Vagina (tissue), 2 donors: Measurements from ENCODE around the gene POC1A. TPM values are rescaled to one million over a fixed set of nuclear protein-coding genes. Genes with fewer than 3 reads are reported as not detected.

Experiments
- DNase-seq, 2 donors: peaks; one replicate each; pipeline ENCODE4 v3.0.0-alpha.2; 2017; ENCODE audit errors: extremely low spot score in 2 of 2
- H3K27ac ChIP-seq: fragments of 200-600 bp; sonication (generic); one replicate; pipeline ENCODE4 v1.5.1; 2019
- H3K27me3 ChIP-seq: fragments of 200-600 bp; sonication (generic); one replicate; pipeline ENCODE4 v1.5.1; 2019
- H3K36me3 ChIP-seq, 2 donors: fragments of 200-600 bp; sonication (generic); one replicate each; pipeline ENCODE4 v1.5.1; 2017 to 2019
- H3K4me1 ChIP-seq: fragments of 200-600 bp; sonication (generic); one replicate; pipeline ENCODE4 v1.5.1; 2019
- H3K4me3 ChIP-seq, 2 donors: fragments of 200-600 bp; sonication (generic); 1 replicate in 1 of 2; 2 replicates in 1 of 2; pipeline ENCODE4 v1.5.1; 2016 to 2019
- H3K9me3 ChIP-seq: fragments of 200-600 bp; sonication (generic); one replicate; pipeline ENCODE4 v1.5.1; 2019
- POLR2A ChIP-seq, 2 donors: fragments of 450-650 bp; IDR thresholded peaks; one replicate each; pipeline ENCODE4 v1.6.1; 2017; ENCODE audit warnings: antibody characterized with exemption in 2 of 2, mild to moderate bottlenecking in 2 of 2, moderate library complexity in 2 of 2
- POLR2AphosphoS5 ChIP-seq, 2 donors: sonication (generic); formaldehyde crosslinking; IDR thresholded peaks; one replicate each; pipeline ENCODE4 v1.9.0; 2017; ENCODE audit warnings: antibody characterized with exemption in 2 of 2, mild to moderate bottlenecking in 2 of 2, low read depth in 1 of 2; ENCODE audit not compliant: insufficient read depth in 1 of 2
- intact Hi-C: fragments of 100-400 bp; cut with DNase I; formaldehyde crosslinking; loops from one replicate; pipeline ENCODE4 v1.15.1; 2023
- total RNA-seq: library from RNA; depleted of rRNA; stranded (reverse); fragments of >200 nt; gene quantifications from one replicate; pipeline ENCODE4 v1.2.3, GENCODE V29; 2016
- TF ChIP-seq, protein P1 (sequence below), 3 experiments: fragments of 450-650 bp in 2 of 3; fragments of 200-600 bp in 1 of 3; sonication (generic) in 1 of 3; IDR thresholded peaks; one replicate each; pipeline ENCODE4 v1.5.1; 2017 to 2019; ENCODE audit warnings: antibody characterized with exemption in 3 of 3, mild to moderate bottlenecking in 2 of 3, moderate library complexity in 2 of 3

Gene POC1A
- total RNA-seq, 1 donor from 2014 or later: 0.74 TPM

- intact Hi-C loops: loop anchor here (5.0 kb wide), 2 partner anchors 143 to 208 kb away; no protein-coding TSS in a partner anchor
- TF ChIP-seq POLR2A (IDR thresholded peaks at IDR 0.05) (no peak), POLR2AphosphoS5 (IDR thresholded peaks at IDR 0.05; ENCODE audit: insufficient read depth in 1 of 2, low read depth in 1 of 2) (no peak)
- TF ChIP-seq, protein P1, sequence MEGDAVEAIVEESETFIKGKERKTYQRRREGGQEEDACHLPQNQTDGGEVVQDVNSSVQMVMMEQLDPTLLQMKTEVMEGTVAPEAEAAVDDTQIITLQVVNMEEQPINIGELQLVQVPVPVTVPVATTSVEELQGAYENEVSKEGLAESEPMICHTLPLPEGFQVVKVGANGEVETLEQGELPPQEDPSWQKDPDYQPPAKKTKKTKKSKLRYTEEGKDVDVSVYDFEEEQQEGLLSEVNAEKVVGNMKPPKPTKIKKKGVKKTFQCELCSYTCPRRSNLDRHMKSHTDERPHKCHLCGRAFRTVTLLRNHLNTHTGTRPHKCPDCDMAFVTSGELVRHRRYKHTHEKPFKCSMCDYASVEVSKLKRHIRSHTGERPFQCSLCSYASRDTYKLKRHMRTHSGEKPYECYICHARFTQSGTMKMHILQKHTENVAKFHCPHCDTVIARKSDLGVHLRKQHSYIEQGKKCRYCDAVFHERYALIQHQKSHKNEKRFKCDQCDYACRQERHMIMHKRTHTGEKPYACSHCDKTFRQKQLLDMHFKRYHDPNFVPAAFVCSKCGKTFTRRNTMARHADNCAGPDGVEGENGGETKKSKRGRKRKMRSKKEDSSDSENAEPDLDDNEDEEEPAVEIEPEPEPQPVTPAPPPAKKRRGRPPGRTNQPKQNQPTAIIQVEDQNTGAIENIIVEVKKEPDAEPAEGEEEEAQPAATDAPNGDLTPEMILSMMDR (IDR thresholded peaks at IDR 0.05): no peak
- Histone ChIP-seq H3K4me3 (no peak overlapping the region), H3K27ac (no peak overlapping the region), H3K36me3 (no peaks in the 10 kb centered on the region), H3K27me3 (no peaks in the 10 kb centered on the region), H3K4me1 (peaks cover 4% of the 10 kb centered on the region), H3K9me3 (no peaks in the 10 kb centered on the region)
- peak in 1 of 2 donors; percentile 83 for DNase-seq
Observed at GRCh38 chr3:52144796-52145735, 9.2 kb downstream of the POC1A start.

DNA sequence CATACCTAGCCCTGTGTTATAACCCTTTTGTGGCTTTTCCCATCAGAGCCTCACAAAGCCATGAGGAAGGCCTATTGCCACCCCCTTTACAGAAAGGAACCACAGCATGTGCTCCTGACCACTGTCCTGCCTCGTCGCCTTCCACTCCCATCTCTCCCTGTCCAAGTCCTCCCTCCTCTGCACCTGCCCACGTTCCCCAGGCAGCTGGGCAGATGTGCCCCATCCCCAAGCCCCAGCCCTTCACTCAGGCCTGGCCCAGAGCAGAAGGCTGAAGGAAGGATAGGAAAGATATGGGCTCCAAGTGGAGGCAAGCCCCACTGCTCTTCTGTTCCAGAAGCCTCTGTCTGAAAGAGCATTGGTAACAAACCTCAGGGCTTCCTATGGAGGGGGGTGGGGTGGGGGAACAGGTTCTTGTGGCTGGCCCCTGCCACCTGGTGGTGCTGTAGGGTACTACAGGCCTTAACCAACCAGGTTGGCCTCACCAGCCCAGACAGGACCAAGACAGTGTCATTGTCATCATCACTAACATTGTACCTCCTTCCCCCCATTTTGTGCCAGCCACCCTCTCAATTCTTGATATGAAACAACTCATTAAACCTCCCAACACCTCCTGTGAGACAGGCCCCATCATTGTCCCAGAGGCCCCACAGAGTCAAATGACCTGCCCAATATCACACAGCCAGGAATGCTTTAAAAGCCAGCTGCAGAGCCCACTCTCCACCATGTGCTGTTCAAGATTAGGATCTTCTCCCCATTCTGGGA is 10.0 kb downstream of the POC1A start:
- Histone ChIP-seq H3K4me3 (no peak overlapping the region), H3K27me3 (no peaks in the 10 kb centered on the region), H3K9me3 (no peaks in the 10 kb centered on the region), H3K27ac (no peak overlapping the region), H3K4me1 (peaks cover 4% of the 10 kb centered on the region), H3K36me3 (no peaks in the 10 kb centered on the region)
- peak in 1 of 2 donors; percentile 88 for DNase-seq
- intact Hi-C loops: loop anchor here (5.0 kb wide), 1 partner anchor 142 kb away; no protein-coding TSS in a partner anchor
- no peak for TF ChIP-seq POLR2A (IDR thresholded peaks at IDR 0.05)
- TF ChIP-seq, protein P1 (IDR thresholded peaks at IDR 0.05): peak; percentile 95 to 99 (median 99)

DNA sequence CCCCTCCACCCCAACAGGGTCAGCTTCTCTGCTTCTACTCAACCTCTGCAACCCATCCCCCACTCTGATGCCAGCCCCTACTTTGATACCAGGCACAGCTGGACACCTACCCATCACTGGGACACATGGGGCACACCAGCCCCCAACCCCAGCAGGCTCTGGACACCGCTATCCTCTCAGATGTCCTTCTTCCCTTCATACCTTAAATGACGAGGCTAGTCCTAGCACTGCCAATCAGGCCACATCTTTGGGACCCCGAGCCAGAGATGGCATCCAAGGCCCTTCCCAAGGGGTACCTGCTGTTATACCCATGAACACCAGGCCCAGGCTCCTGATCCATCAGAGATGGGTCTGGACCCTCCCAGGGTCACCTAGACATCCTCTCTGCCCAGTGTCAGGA is 10.6 kb downstream of the POC1A start:
- TF ChIP-seq POLR2AphosphoS5 (IDR thresholded peaks at IDR 0.05; ENCODE audit: insufficient read depth in 1 of 2, low read depth in 1 of 2) (no peak), POLR2A (IDR thresholded peaks at IDR 0.05) (no peak)
- TF ChIP-seq, protein P1 (IDR thresholded peaks at IDR 0.05): no peak
- peak in 1 of 2 donors; percentile 74 for DNase-seq
- Histone ChIP-seq H3K4me3 (no peak overlapping the region), H3K36me3 (no peaks in the 10 kb centered on the region), H3K9me3 (no peaks in the 10 kb centered on the region), H3K27ac (no peak overlapping the region), H3K4me1 (peaks cover 4% of the 10 kb centered on the region), H3K27me3 (no peaks in the 10 kb centered on the region)
- intact Hi-C loops: loop anchor here (5.0 kb wide), 1 partner anchor 141 kb away; no protein-coding TSS in a partner anchor

GRCh38 chr3:52143156-52143555 is 11.1 kb downstream of the POC1A start:
- DNase-seq: no peak
- H3K27me3 ChIP-seq: no peaks in the 10 kb centered on the region
- no peaks in the 10 kb centered on the region for H3K36me3 ChIP-seq
- intact Hi-C loops: loop anchor here (5.0 kb wide), 1 partner anchor 141 kb away; no protein-coding TSS in a partner anchor
- TF ChIP-seq, protein P1 (IDR thresholded peaks at IDR 0.05): no peak
- TF ChIP-seq POLR2A (IDR thresholded peaks at IDR 0.05) (no peak), POLR2AphosphoS5 (IDR thresholded peaks at IDR 0.05; ENCODE audit: insufficient read depth in 1 of 2, low read depth in 1 of 2) (no peak)
- peaks cover 4% of the 10 kb centered on the region for H3K4me1 ChIP-seq
- H3K27ac ChIP-seq: no peak overlapping the region
- H3K4me3 ChIP-seq: no peak overlapping the region
- no peaks in the 10 kb centered on the region for H3K9me3 ChIP-seq
